Suppressor macrophage treated with lipopolysaccharide for 1 hour (primary cell): ENCODE results near the gene RELCH.

Source experiments
- DNase-seq, 3 donors: peaks; one replicate each; pipeline ENCODE4 v3.0.0-alpha.2; 2020 to 2022

RELCH gene

DNA sequence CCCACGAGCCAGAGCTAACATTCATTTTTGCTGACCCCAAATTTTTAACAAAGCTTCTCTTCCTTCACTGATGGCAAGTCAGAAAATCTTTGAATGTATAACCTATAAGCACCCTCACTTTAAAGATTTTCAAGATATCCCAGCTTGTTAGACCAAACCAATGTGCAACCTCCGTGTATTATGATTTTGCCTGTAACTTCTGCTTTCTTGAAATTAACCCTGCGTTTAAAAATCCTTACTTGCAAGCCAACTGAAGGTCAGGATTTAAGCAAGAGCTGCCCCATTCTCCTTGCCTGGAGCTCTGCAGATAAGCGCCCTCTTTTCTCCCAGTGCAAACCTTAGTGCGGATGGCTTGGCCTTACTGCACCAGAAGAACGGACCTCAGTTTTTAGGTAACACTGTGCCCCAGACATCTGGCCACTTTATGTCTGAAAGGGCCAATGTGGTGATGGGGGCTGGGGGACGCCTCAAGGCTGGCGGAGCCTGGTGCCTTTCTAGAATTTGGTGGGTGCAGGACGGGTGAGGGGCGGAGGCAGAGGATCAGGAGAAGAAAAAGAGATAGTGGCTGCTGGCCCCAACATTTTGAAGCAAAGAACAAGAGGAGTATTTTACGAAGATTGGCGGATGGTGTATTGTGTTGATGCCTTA, 137.2 kb downstream of the RELCH start:
- DNase-seq: peak; percentile 30 to 52 (median 45)

DNA sequence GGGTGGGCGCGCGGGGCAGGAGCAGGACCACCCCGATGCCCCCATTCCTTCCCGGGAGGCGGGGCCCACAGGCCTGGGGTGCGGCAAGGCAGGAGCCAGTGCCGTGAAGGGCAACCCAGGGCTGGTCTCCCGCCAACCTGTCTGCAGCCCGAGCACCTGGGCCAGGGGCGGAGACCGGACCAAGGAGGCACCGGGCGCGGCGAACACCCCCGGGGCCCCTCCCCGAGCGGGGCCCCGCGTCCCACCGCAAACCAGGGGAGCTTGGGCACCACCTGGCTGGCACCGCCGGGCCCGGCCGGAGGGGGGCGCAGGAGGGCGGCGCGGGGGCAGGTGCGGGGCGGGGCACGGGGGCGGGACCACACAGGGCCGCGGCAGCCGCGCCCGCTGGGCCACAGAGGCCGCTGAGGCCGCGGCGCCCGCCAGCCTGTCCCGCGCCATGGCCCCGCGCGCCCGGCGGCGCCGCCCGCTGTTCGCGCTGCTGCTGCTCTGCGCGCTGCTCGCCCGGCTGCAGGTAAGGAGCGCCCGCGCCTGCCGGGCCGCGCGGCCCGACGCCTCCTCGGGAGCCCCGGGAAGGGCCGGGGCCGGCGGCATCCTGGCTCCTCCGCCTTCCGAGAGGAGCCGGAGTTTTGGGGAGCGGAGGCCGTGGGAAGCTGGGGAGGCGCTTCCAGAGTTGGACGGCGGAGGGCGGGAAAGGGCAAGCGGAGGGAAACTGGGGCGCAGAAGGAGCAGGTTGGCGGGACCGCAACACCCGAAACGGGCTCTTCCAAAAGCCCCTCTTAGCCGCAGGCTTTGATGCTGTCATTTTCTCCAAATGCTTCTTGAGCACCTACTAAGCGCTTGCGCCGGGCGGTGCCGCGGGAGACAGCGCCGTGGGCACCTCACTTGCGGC, 138.1 kb downstream of the RELCH start, which contains the start of gene TNFRSF11A:
TSS of gene TNFRSF11A (plus strand) at position 394 of the 889 bp plus-strand sequence. CDS start at position 437, 43 bp downstream.
- peak; percentile 63 to 88 (median 64) for DNase-seq

DNA sequence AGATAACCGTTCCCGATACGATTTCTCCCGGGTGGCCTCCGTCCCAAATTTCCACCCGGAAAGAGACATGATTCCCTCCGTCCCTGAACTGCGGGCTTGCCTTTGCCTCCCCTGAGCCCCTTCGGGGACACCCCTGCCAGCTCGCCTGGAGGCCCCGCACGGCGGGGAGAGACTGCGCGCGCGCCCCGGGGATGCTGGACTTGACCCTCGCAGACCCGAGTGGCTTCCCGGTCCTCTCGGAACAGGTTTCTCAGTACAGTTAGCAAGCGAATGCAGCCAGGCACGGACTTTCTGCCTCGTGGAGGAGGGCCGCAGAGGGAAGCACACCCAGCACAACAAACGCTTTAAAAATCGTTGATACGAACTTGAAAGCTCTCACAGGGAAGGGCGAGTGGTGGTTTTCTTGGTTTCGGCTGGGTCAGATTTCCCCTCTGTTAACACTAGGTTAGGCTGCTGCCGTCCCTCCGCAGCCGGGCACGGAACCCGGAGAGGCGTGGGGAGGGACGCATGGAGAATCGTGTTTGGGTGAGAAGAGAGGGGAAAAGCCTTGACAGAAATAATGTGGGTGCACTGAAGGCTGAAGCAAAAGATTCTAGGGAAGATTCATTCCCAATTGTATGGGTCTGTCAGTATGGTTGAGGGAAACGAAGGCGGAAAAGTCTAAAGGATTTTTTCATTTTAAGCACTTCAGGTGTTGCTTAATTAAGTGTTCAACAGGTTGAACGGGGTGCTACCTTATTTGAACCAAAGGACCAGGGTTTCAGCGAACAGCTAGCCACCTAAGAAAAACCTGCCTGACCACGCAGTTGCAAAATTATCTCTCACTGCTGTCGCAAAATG, 139.0 kb downstream of the RELCH start:
- peak; percentile 38 to 59 (median 44) for DNase-seq

- DNase-seq: no peak
Observed at GRCh38 chr18:62326646-62327348, 139.7 kb downstream of the RELCH start.

DNA sequence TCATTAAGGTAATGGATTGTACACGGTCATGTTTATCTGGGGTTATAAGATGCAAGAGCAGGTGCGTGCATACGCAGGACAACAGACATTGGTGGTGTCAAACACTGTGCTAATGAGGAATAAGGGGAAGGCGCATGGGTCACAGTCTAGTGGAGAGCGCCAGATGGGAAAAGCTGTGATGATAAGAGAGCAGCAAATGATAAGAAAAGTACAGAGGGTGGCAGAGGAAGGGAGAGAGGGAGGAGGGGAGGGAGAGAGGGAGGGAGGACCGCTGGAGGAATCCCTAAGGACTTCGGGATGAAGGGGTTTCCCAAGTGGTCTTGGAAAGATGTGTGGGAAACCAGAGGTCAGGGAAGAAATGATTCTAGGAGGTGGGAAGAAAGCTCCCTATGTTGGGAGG, 140.9 kb downstream of the RELCH start:
- DNase-seq: no peak

- no peak for DNase-seq
Observed at GRCh38 chr18:62328586-62329525, 141.8 kb downstream of the RELCH start.

GRCh38 chr18:62329691-62330454, 142.8 kb downstream of the RELCH start:
- DNase-seq: peak; percentile 79 to 87 (median 79)

- DNase-seq: no peak
Observed at GRCh38 chr18:62330650-62331049, 143.6 kb downstream of the RELCH start.

DNA sequence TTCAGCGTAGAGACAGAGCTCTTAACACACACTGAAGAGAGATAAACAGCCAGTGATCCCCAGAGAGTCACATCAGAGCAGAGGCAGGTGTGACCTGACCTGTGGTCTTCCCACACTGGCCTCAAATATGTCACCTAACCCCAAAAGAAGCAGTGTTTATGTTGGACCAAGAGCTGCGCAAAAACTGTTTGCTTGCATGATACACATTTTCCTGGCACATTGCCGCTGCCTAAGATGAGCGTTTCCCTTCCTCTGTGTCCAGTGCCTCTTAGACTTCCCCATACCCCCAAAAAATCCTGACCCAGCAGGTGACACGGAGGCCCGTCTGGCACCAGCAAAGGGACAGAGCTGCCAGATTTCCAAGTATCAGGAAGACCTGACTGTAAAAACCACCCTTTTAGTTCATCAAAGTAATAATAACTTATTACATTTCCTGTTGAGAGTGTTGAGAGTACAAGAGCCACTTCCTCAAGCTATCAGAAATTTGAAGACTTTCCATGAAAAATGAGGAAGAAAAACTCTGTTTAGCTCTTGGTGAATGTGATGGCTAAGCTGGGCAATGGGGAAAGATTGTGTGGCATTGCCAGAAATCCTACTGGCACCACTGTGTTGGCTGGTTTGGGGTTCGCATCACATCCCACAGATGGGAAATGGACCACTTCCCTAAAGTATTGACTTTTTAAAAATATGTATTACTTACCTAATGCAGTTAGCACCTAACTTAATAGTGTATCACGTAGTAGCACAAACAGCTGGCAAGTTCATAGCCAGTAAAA, 144.7 kb downstream of the RELCH start:
- peak; percentile 75 to 92 (median 81) for DNase-seq

DNA sequence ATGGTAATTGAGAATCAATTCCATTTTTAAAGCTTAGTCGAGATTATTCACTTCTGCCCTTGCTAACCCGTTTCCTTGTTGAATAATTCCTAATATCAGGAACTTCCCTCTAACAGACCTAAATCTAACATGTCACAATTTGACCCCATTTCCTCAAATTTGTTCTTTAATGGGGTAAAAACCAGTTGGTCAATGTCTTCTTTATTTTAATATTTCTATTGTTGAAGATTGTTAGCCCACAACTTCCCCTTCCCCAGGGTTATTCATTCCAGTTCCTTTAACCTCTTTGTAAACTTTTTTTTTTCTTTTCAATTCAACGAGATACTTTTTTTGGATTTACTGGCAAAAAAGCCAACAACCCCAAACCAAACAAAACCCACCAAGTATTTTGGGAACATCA, 145.4 kb downstream of the RELCH start:
- peak; percentile 52 to 84 (median 70) for DNase-seq

GRCh38 chr18:62332964-62333695, 146.1 kb downstream of the RELCH start:
- peak in 1 of 3 donors; percentile 35 for DNase-seq

DNA sequence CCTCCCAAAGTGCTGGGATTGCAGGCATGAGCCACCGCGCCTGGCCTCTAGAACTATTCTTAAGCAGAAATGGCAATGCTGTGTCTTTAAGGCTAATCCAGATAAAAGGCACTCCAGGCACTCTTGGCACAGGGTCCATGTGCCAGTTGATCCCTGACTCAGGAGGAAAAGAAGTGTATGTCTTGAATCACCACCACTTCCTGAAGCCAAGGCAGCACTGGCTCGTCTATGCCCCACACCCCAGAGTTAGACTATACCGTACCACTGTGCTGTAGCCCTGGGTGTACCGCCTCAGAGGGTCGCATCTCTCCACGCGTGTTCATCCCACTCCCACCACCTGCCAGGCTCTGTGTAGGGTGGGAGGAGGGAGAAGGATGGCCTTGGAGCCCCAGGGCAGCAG, 147.1 kb downstream of the RELCH start:
- peak in 2 of 3 donors; percentile 26 to 49 for DNase-seq

DNA sequence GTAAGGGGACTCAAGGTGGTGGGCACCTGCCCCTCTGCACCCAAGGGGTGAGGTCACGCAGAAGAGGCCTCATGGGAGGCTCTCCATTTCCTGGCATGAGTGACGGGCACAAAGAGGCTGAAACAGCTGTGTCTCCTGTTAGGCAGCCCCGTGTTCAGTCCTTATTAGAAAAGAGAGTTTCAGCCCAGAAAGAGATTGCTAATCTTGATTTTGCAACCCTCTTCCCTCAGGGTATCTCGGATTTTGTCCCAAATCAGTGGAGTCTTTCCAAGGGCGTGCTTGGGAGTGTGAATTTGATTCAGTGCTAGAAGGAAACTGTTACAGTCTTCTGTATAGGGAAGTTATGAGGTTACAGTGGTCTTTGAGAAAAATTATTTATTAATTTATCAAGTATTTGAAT, 148.4 kb downstream of the RELCH start:
- no peak for DNase-seq

GRCh38 chr18:62336618-62337017, 149.6 kb downstream of the RELCH start:
- no peak for DNase-seq

- DNase-seq: no peak
Observed at GRCh38 chr18:62337336-62337735, 150.3 kb downstream of the RELCH start.

GRCh38 chr18:62338446-62339105, 151.5 kb downstream of the RELCH start:
- DNase-seq: no peak

- peak; percentile 50 to 64 (median 53) for DNase-seq
Observed at GRCh38 chr18:62339106-62339988, 152.3 kb downstream of the RELCH start.
